Neural cell (in vitro differentiated cells): ENCODE data around the gene BCAS2. TPM values are rescaled to one million over a fixed set of nuclear protein-coding genes. Genes with fewer than 3 reads are reported as not detected.

ENCODE experiments used
- H2AFZ ChIP-seq: fragments of 200-600, 300-800 bp; sonication (generic), shearing (Covaris generic); 2 replicates; pipeline ENCODE4 v1.6.0; 2014; ENCODE audit warnings: low read depth, mild to moderate bottlenecking, antibody characterized with exemption, low read length, moderate library complexity
- H3F3A ChIP-seq: fragments of 200-600 bp; shearing (Covaris generic); 2 replicates; pipeline ENCODE4 v1.6.1; 2016; ENCODE audit warnings: mild to moderate bottlenecking, moderate library complexity, mixed read lengths, antibody characterized with exemption, low read length; ENCODE audit not compliant: insufficient read depth, poor library complexity, severe bottlenecking
- H3K27ac ChIP-seq: fragments of 200-600, 300-800 bp; sonication (generic), shearing (Covaris generic); 2 replicates; pipeline ENCODE4 v1.5.1; 2014; ENCODE audit warnings: mild to moderate bottlenecking, low read length, moderate library complexity
- H3K27me3 ChIP-seq: fragments of 300-800, 200-600 bp; sonication (generic), shearing (Covaris generic); 2 replicates; pipeline ENCODE4 v1.6.0; 2014; ENCODE audit warnings: mild to moderate bottlenecking, low read depth, low read length, moderate library complexity; ENCODE audit not compliant: insufficient read depth
- H3K36me3 ChIP-seq: fragments of 300-800, 200-600 bp; sonication (generic), shearing (Covaris generic); 2 replicates; pipeline ENCODE4 v1.5.1; 2014; ENCODE audit warnings: mild to moderate bottlenecking, antibody characterized with exemption, low read length, moderate library complexity; ENCODE audit not compliant: insufficient read depth
- H3K4me2 ChIP-seq: fragments of 300-800, 200-600 bp; sonication (generic), shearing (Covaris generic); 2 replicates; pipeline ENCODE4 v1.6.0; 2014; ENCODE audit warnings: mild to moderate bottlenecking, low read length
- H3K4me3 ChIP-seq: fragments of 300-800, 200-600 bp; sonication (generic), shearing (Covaris generic); 2 replicates; pipeline ENCODE4 v1.5.1; 2014; ENCODE audit warnings: mild to moderate bottlenecking, low read length, moderate library complexity
- H3K79me2 ChIP-seq: fragments of 200-600 bp; shearing (Covaris generic); replicated peaks from 2 replicates; pipeline ENCODE4 v1.6.0; 2014; ENCODE audit warnings: mild to moderate bottlenecking, low read length, moderate library complexity; ENCODE audit not compliant: insufficient read depth
- H3K9ac ChIP-seq: fragments of 300-800, 200-600 bp; sonication (generic), shearing (Covaris generic); 2 replicates; pipeline ENCODE4 v1.6.1; 2016; ENCODE audit warnings: mild to moderate bottlenecking, low read length, mixed read lengths
- H3K9me2 ChIP-seq: fragments of 200-600 bp; shearing (Covaris generic); 2 replicates; pipeline ENCODE4 v1.6.1; 2016; ENCODE audit warnings: mild to moderate bottlenecking, low read length, mixed read lengths; ENCODE audit not compliant: insufficient read depth
- H3K9me3 ChIP-seq: fragments of 200-600, 300-800 bp; sonication (generic), shearing (Covaris generic); 2 replicates; pipeline ENCODE4 v1.6.1; 2016; ENCODE audit warnings: mild to moderate bottlenecking, mixed run types, low read length, moderate library complexity, mixed read lengths
- H4K20me1 ChIP-seq: fragments of 200-600 bp; shearing (Covaris generic); 2 replicates; pipeline ENCODE4 v1.6.1; 2016; ENCODE audit warnings: mild to moderate bottlenecking, mixed run types; ENCODE audit not compliant: insufficient read depth
- EP300 ChIP-seq: fragments of 450-650 bp; conservative IDR thresholded peaks from 2 replicates; pipeline ENCODE4 v1.6.1; 2014; ENCODE audit warnings: antibody characterized with exemption, mild to moderate bottlenecking, moderate library complexity; ENCODE audit not compliant: poor library complexity, severe bottlenecking
- EZH2 ChIP-seq: fragments of 200-600, 300-800 bp; shearing (Covaris generic), sonication (generic); IDR thresholded peaks from 2 replicates; pipeline ENCODE4 v1.6.1; 2014; ENCODE audit warnings: antibody characterized with exemption, low read length, borderline replicate concordance, mild to moderate bottlenecking; ENCODE audit not compliant: insufficient read depth, poor library complexity, severe bottlenecking
- MXI1 ChIP-seq: fragments of 450-650 bp; conservative IDR thresholded peaks from 2 replicates; pipeline ENCODE4 v1.6.1; 2014; ENCODE audit warnings: antibody characterized with exemption, mild to moderate bottlenecking; ENCODE audit not compliant: poor library complexity, severe bottlenecking
- POLR2AphosphoS5 ChIP-seq: IDR thresholded peaks from 2 replicates; pipeline ENCODE4 v1.6.1; 2012
- RAD21 ChIP-seq: fragments of 450-650 bp; conservative IDR thresholded peaks from 2 replicates; pipeline ENCODE4 v1.6.1; 2014; ENCODE audit warnings: antibody characterized with exemption, mild to moderate bottlenecking, moderate library complexity
- SMC3 ChIP-seq: fragments of 450-650 bp; conservative IDR thresholded peaks from 2 replicates; pipeline ENCODE4 v1.6.1; 2014; ENCODE audit warnings: antibody characterized with exemption, mild to moderate bottlenecking, moderate library complexity; ENCODE audit not compliant: poor library complexity
- TAF1 ChIP-seq: IDR thresholded peaks from 2 replicates; pipeline ENCODE4 v1.6.1; 2012; ENCODE audit warnings: low read depth
- polyA plus RNA-seq: library from polyadenylated mRNA; depleted of rRNA; stranded (reverse); fragments of >200 nt; gene quantifications from 2 replicates; pipeline ENCODE4 v1.2.3, GENCODE V29; 2014
- TF ChIP-seq, protein P1 (sequence below): IDR thresholded peaks from 2 replicates; pipeline ENCODE4 v1.6.1; 2012; ENCODE audit warnings: borderline replicate concordance
- TF ChIP-seq, protein P2 (sequence below): fragments of 450-650 bp; IDR thresholded peaks from 2 replicates; pipeline ENCODE4 v1.5.1; 2014; ENCODE audit warnings: antibody characterized with exemption, mild to moderate bottlenecking, moderate library complexity; ENCODE audit not compliant: poor library complexity, severe bottlenecking

Gene BCAS2
- polyA plus RNA-seq, 1 donor from 2014 or later, result 149 TPM

DNA sequence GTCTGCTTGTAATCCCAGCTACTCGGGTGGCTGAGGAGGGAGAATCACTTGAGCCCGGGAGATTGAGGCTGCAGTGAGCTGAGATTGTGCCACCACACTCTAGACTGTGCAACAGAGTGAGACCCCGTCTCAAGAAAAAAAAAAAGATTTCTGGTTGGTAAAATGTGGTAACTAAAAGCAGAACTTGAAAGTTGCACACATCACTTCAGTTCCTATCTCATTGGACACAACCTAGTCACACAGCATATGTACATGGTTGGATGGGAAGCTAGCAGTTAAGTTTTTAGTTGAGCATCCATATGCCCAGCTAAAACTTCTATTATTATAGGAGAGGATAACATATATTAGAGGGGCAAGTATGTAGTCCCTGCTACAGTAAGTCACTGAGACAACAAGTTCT lies 22.1 kb downstream of the BCAS2 start:
- Histone ChIP-seq H3F3A (no peaks in the 10 kb centered on the region), H3K4me2 (no peak overlapping the region), H3K27ac (no peak overlapping the region), H3K4me3 (no peak overlapping the region), H3K9me2 (no peaks in the 10 kb centered on the region), H3K79me2 (no peaks in the 10 kb centered on the region), H3K27me3 (no peaks in the 10 kb centered on the region), H2AFZ (no peak overlapping the region), H3K9ac (no peak overlapping the region), H4K20me1 (no peaks in the 10 kb centered on the region), H3K9me3 (no peaks in the 10 kb centered on the region), H3K36me3 (no peaks in the 10 kb centered on the region)
- TF ChIP-seq POLR2AphosphoS5 (no peak), TAF1 (no peak), EP300 (no peak), MXI1 (no peak), RAD21 (no peak), EZH2 (no peak), SMC3 (no peak)
- TF ChIP-seq, protein P1, sequence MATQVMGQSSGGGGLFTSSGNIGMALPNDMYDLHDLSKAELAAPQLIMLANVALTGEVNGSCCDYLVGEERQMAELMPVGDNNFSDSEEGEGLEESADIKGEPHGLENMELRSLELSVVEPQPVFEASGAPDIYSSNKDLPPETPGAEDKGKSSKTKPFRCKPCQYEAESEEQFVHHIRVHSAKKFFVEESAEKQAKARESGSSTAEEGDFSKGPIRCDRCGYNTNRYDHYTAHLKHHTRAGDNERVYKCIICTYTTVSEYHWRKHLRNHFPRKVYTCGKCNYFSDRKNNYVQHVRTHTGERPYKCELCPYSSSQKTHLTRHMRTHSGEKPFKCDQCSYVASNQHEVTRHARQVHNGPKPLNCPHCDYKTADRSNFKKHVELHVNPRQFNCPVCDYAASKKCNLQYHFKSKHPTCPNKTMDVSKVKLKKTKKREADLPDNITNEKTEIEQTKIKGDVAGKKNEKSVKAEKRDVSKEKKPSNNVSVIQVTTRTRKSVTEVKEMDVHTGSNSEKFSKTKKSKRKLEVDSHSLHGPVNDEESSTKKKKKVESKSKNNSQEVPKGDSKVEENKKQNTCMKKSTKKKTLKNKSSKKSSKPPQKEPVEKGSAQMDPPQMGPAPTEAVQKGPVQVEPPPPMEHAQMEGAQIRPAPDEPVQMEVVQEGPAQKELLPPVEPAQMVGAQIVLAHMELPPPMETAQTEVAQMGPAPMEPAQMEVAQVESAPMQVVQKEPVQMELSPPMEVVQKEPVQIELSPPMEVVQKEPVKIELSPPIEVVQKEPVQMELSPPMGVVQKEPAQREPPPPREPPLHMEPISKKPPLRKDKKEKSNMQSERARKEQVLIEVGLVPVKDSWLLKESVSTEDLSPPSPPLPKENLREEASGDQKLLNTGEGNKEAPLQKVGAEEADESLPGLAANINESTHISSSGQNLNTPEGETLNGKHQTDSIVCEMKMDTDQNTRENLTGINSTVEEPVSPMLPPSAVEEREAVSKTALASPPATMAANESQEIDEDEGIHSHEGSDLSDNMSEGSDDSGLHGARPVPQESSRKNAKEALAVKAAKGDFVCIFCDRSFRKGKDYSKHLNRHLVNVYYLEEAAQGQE, result no peak
- TF ChIP-seq, protein P2, sequence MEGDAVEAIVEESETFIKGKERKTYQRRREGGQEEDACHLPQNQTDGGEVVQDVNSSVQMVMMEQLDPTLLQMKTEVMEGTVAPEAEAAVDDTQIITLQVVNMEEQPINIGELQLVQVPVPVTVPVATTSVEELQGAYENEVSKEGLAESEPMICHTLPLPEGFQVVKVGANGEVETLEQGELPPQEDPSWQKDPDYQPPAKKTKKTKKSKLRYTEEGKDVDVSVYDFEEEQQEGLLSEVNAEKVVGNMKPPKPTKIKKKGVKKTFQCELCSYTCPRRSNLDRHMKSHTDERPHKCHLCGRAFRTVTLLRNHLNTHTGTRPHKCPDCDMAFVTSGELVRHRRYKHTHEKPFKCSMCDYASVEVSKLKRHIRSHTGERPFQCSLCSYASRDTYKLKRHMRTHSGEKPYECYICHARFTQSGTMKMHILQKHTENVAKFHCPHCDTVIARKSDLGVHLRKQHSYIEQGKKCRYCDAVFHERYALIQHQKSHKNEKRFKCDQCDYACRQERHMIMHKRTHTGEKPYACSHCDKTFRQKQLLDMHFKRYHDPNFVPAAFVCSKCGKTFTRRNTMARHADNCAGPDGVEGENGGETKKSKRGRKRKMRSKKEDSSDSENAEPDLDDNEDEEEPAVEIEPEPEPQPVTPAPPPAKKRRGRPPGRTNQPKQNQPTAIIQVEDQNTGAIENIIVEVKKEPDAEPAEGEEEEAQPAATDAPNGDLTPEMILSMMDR, result no peak

- no peak overlapping the region for H3K27ac ChIP-seq
These were observed 22.9 kb downstream of the BCAS2 start for GRCh38 chr1:114558544-114558943.

More at GRCh38 chr1:114558544-114558943, 22.9 kb downstream of the BCAS2 start:
- Histone ChIP-seq H3F3A (no peaks in the 10 kb centered on the region), H3K79me2 (no peaks in the 10 kb centered on the region), H3K36me3 (no peaks in the 10 kb centered on the region), H3K9me2 (no peaks in the 10 kb centered on the region), H2AFZ (no peak overlapping the region), H4K20me1 (no peaks in the 10 kb centered on the region), H3K27me3 (no peaks in the 10 kb centered on the region), H3K4me3 (no peak overlapping the region), H3K9ac (no peak overlapping the region), H3K4me2 (no peak overlapping the region), H3K9me3 (no peaks in the 10 kb centered on the region)
- TF ChIP-seq SMC3 (peak; percentile 24), EZH2 (no peak), RAD21 (peak; percentile 52), POLR2AphosphoS5 (no peak)
- TF ChIP-seq, protein P2, result peak; percentile 53
- TF ChIP-seq, protein P1, result no peak
